GM12891 (cell line): Measurements from ENCODE around the gene ESYT2.

Source experiments
- PAX5 ChIP-seq: IDR thresholded peaks from 2 replicates; pipeline ENCODE4 v1.6.1; 2011; ENCODE audit warnings: low read length, moderate library complexity, mild to moderate bottlenecking; ENCODE audit not compliant: insufficient read depth, severe bottlenecking
- POLR2A ChIP-seq: IDR thresholded peaks from 2 replicates; pipeline ENCODE4 v1.6.1; 2011; ENCODE audit warnings: low read depth, low read length, control low read depth
- POLR2AphosphoS5 ChIP-seq: IDR thresholded peaks from 2 replicates; pipeline ENCODE4 v1.6.1; 2011; ENCODE audit warnings: low read depth, low read length, control low read depth
- SPI1 ChIP-seq: IDR thresholded peaks from 2 replicates; pipeline ENCODE4 v1.6.1; 2011; ENCODE audit warnings: low read depth, low read length, control low read depth
- TAF1 ChIP-seq: IDR thresholded peaks from 2 replicates; pipeline ENCODE4 v1.6.1; 2011; ENCODE audit warnings: low read depth, low read length, control low read depth

- TF ChIP-seq POLR2A (no peak), SPI1 (no peak), POLR2AphosphoS5 (no peak), PAX5 (no peak), TAF1 (no peak)
Measured at GRCh38 chr7:158842486-158842885, 13.2 kb upstream of the ESYT2 start.
